Thoracic aorta (tissue), 2 donors: ENCODE measurements around the gene NOP56. TPM values are rescaled to one million over a fixed set of nuclear protein-coding genes. Genes with fewer than 3 reads are reported as not detected.

Experiments
- ATAC-seq: fragments of 150-250 bp; one replicate; pipeline ENCODE4 v1.8.0; 2017; ENCODE audit warnings: low read depth; ENCODE audit not compliant: insufficient number of reproducible peaks, low FRiP score
- DNase-seq: peaks from one replicate; pipeline ENCODE4 v3.0.0-alpha.2; 2020; ENCODE audit warnings: low spot score
- H3K27ac ChIP-seq, 2 donors: fragments of 200-600 bp; sonication (generic); 1 replicate in 1 of 2; 2 replicates in 1 of 2; pipeline ENCODE4 v1.5.1; 2016; ENCODE audit warnings: mild to moderate bottlenecking in 2 of 2, moderate library complexity in 2 of 2
- H3K27me3 ChIP-seq: fragments of 200-600 bp; sonication (generic); replicated peaks from 2 replicates; pipeline ENCODE4 v1.6.0; 2016; ENCODE audit warnings: mild to moderate bottlenecking; ENCODE audit not compliant: insufficient read depth
- H3K36me3 ChIP-seq: fragments of 200-600 bp; sonication (generic); one replicate; pipeline ENCODE4 v1.5.1; 2016
- H3K4me1 ChIP-seq, 2 donors: fragments of 200-600 bp; sonication (generic); 1 replicate in 1 of 2; 2 replicates in 1 of 2; pipeline versions ENCODE4 v1.5.1 to v1.6.0; 2016; ENCODE audit warnings: low read depth in 2 of 2, mild to moderate bottlenecking in 1 of 2; ENCODE audit not compliant: control insufficient read depth in 1 of 2
- H3K4me3 ChIP-seq: fragments of 200-600 bp; sonication (generic); 2 replicates; pipeline ENCODE4 v1.5.1; 2016; ENCODE audit warnings: mild to moderate bottlenecking
- H3K9me3 ChIP-seq: fragments of 200-600 bp; sonication (generic); 2 replicates; pipeline ENCODE4 v1.5.1; 2016
- total RNA-seq, 2 donors: library from RNA; depleted of rRNA; stranded (reverse); fragments of >200 nt; gene quantifications; one replicate each; pipeline versions ENCODE4 v1.1.0 to v1.2.3, GENCODE V29; 2016
- TF ChIP-seq, protein P1 (sequence below): fragments of 200-600 bp; sonication (generic); IDR thresholded peaks from one replicate; pipeline ENCODE4 v1.5.1; 2019; ENCODE audit warnings: antibody characterized with exemption

Gene NOP56
- total RNA-seq, 2 donors from 2014 or later: 46.2 to 125 TPM

- H3K27me3 ChIP-seq: no peaks in the 10 kb centered on the region
- DNase-seq (no peak), ATAC-seq (no peak)
- no peak overlapping the region for H3K4me3 ChIP-seq
- peaks cover 3 to 9% of the 10 kb centered on the region in 2 donors for H3K4me1 ChIP-seq
- no peaks in the 10 kb centered on the region for H3K36me3 ChIP-seq
- H3K27ac ChIP-seq: no peak overlapping the region
- H3K9me3 ChIP-seq: no peaks in the 10 kb centered on the region
- TF ChIP-seq, protein P1, sequence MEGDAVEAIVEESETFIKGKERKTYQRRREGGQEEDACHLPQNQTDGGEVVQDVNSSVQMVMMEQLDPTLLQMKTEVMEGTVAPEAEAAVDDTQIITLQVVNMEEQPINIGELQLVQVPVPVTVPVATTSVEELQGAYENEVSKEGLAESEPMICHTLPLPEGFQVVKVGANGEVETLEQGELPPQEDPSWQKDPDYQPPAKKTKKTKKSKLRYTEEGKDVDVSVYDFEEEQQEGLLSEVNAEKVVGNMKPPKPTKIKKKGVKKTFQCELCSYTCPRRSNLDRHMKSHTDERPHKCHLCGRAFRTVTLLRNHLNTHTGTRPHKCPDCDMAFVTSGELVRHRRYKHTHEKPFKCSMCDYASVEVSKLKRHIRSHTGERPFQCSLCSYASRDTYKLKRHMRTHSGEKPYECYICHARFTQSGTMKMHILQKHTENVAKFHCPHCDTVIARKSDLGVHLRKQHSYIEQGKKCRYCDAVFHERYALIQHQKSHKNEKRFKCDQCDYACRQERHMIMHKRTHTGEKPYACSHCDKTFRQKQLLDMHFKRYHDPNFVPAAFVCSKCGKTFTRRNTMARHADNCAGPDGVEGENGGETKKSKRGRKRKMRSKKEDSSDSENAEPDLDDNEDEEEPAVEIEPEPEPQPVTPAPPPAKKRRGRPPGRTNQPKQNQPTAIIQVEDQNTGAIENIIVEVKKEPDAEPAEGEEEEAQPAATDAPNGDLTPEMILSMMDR: no peak
Measured at GRCh38 chr20:2698186-2698817, 45.9 kb downstream of the NOP56 start.

GRCh38 chr20:2698912-2699311 is 46.5 kb downstream of the NOP56 start:
- H3K4me3 ChIP-seq: no peak overlapping the region
- no peaks in the 10 kb centered on the region for H3K36me3 ChIP-seq
- DNase-seq: no peak
- no peaks in the 10 kb centered on the region for H3K9me3 ChIP-seq
- no peak for ATAC-seq
- peaks cover 0 to 8% of the 10 kb centered on the region in 2 donors for H3K4me1 ChIP-seq
- no peaks in the 10 kb centered on the region for H3K27me3 ChIP-seq
- no peak overlapping the region for H3K27ac ChIP-seq
- TF ChIP-seq, protein P1: no peak

DNA sequence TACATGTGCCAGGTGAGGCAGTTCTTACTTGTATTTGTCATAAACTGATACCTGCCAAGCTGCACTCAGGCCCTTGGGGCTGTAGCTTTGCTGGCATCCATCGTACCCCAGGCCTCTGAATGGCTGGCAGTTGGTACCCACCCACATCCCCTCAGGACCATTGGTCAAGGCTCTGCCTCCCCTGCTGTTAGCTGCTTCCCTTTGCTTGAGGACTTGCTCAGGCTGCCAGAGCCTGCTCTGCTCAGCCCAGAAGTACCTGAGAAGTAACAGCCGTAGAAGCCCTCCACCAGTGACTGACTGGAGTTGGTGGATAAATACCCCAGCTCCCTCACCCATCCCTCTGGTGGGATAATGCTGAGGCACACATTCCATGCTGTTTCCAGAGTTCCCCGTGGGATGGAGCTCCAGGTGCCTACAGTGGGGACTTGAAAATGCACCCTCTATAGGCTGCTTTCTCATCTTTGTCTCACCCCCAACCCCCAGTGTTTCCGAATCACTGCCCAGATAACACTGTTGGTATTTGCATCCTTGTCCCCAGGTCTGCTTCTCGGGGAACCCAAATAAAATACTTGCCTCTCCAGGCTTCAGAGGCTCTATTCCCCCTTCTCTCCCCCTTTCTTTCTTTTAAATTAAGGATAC is 47.5 kb downstream of the NOP56 start:
- Histone ChIP-seq H3K4me3 (no peak overlapping the region), H3K4me1 (no peaks in the 10 kb centered on the region), H3K9me3 (no peaks in the 10 kb centered on the region), H3K27me3 (no peaks in the 10 kb centered on the region), H3K27ac (no peak overlapping the region), H3K36me3 (no peaks in the 10 kb centered on the region)
- no peak for ATAC-seq
- no peak for DNase-seq
- TF ChIP-seq, protein P1: no peak

GRCh38 chr20:2700913-2701620 is 48.6 kb downstream of the NOP56 start:
- Histone ChIP-seq H3K4me3 (no peak overlapping the region), H3K27ac (no peak overlapping the region), H3K9me3 (no peaks in the 10 kb centered on the region), H3K36me3 (no peaks in the 10 kb centered on the region), H3K4me1 (no peaks in the 10 kb centered on the region), H3K27me3 (no peaks in the 10 kb centered on the region)
- ATAC-seq: no peak
- TF ChIP-seq, protein P1: no peak
- no peak for DNase-seq

GRCh38 chr20:2701671-2702081 is 49.2 kb downstream of the NOP56 start:
- TF ChIP-seq, protein P1: no peak
- Histone ChIP-seq H3K27me3 (no peaks in the 10 kb centered on the region), H3K9me3 (no peaks in the 10 kb centered on the region), H3K27ac (no peak overlapping the region), H3K36me3 (no peaks in the 10 kb centered on the region), H3K4me3 (no peak overlapping the region), H3K4me1 (no peaks in the 10 kb centered on the region)
- DNase-seq (no peak), ATAC-seq (no peak)
